NCI-H2196 (cell line): ENCODE data around the gene SEPTIN12.
A peak's percentile ranks its signal among the peaks of the same experiment; 100 is the strongest.

Experiments used
- DNase-seq: peaks from one replicate; lab custom pipeline; 2025; ENCODE audit not compliant: unreplicated experiment; lab: John Stamatoyannopoulos, UW

Gene SEPTIN12

GRCh38 chr16:4734063-4734729, 53.9 kb downstream of the SEPTIN12 start, which contains the start of the genes ANKS3 and DNAAF8:
TSS of gene ANKS3 (minus strand) at chr16:4734271. CDS start at chr16:4730149, 4,122 bp downstream.
TSS of gene DNAAF8 (plus strand) at chr16:4734537. CDS start at chr16:4736515, 1,978 bp downstream.
- DNase-seq, result peak; percentile 94

GRCh38 chr16:4733747-4734062, 54.4 kb downstream of the SEPTIN12 start:
- no peak for DNase-seq

GRCh38 chr16:4733211-4733742, 54.9 kb downstream of the SEPTIN12 start:
- DNase-seq, result no peak

GRCh38 chr16:4729876-4730275, 58.3 kb downstream of the SEPTIN12 start:
- no peak for DNase-seq

GRCh38 chr16:4728676-4729075, 59.5 kb downstream of the SEPTIN12 start:
- DNase-seq, result no peak
